ENCODE results near the gene NRSN2.

DNA sequence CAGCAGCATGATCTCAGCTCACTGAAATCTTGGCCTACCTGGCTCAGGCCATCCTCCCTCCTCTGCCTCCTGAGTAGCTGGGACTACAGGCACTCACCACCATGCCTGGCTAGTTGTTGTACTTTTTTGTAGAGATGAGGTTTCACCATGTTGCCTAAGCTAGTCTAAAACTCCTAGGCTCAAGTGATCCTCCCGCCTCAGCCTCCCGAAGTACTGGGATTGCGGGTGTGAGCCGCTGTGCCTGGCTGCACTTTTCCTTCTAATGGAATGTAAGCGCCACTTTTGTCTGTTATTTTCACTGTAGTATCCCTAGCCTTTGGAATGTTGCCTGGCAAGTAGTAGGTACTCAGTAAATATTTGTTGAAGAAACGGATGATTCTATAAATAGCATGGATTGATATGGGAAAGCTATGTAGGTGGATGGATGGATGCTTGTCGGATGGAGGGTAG is 23.3 kb downstream of the NRSN2 start:
- TF ChIP-seq, protein P1, sequence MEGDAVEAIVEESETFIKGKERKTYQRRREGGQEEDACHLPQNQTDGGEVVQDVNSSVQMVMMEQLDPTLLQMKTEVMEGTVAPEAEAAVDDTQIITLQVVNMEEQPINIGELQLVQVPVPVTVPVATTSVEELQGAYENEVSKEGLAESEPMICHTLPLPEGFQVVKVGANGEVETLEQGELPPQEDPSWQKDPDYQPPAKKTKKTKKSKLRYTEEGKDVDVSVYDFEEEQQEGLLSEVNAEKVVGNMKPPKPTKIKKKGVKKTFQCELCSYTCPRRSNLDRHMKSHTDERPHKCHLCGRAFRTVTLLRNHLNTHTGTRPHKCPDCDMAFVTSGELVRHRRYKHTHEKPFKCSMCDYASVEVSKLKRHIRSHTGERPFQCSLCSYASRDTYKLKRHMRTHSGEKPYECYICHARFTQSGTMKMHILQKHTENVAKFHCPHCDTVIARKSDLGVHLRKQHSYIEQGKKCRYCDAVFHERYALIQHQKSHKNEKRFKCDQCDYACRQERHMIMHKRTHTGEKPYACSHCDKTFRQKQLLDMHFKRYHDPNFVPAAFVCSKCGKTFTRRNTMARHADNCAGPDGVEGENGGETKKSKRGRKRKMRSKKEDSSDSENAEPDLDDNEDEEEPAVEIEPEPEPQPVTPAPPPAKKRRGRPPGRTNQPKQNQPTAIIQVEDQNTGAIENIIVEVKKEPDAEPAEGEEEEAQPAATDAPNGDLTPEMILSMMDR (conservative IDR thresholded peaks at IDR 0.05) = no peak
- no peak; the same call in 1 of the 2 replicates for TF ChIP-seq ZFX (IDR thresholded peaks at IDR 0.05)

Measured in C4-2B (cell line).